Upper lobe of left lung (tissue), 4 donors: ENCODE measurements around the gene ISX.

ENCODE experiments used
- CTCF ChIP-seq, 6 experiments: fragments of 450-650 bp in 4 of 6; fragments of 200-600 bp in 2 of 6; sonication (generic) in 2 of 6; IDR thresholded peaks; one replicate each; pipeline ENCODE4 v1.5.1; 2016 to 2019; ENCODE audit warnings: antibody characterized with exemption in 6 of 6
- EP300 ChIP-seq, 4 donors: sonication (generic); formaldehyde crosslinking; IDR thresholded peaks; one replicate each; pipeline ENCODE4 v1.5.1; 2017; ENCODE audit warnings: antibody characterized with exemption in 4 of 4, control low read depth in 2 of 4
- POLR2A ChIP-seq, 4 donors: fragments of 450-650 bp; IDR thresholded peaks; one replicate each; pipeline ENCODE4 v1.5.1; 2016 to 2017; ENCODE audit warnings: antibody characterized with exemption in 4 of 4, mild to moderate bottlenecking in 2 of 4
- POLR2AphosphoS5 ChIP-seq, 2 donors: sonication (generic); formaldehyde crosslinking; IDR thresholded peaks; one replicate each; pipeline ENCODE4 v1.5.1; 2017; ENCODE audit warnings: antibody characterized with exemption in 2 of 2

GRCh38 chr22:35022291-35022690, 43.7 kb upstream of the ISX start:
- no peak for TF ChIP-seq CTCF (IDR thresholded peaks at IDR 0.05)
- TF ChIP-seq EP300 (IDR thresholded peaks at IDR 0.05): no peak
- TF ChIP-seq POLR2AphosphoS5 (IDR thresholded peaks at IDR 0.05): no peak
- TF ChIP-seq POLR2A (IDR thresholded peaks at IDR 0.05): no peak
